ENCODE measurements around the gene ARMC9. TPM values are rescaled to one million over a fixed set of nuclear protein-coding genes. Genes with fewer than 3 reads are reported as not detected.

ARMC9 gene
- total RNA-seq, 2 donors from 2014 or later = 6.9 to 10.1 TPM

- DNase-seq (no peak), ATAC-seq (peak; percentile 25)
- Histone ChIP-seq H3K4me1 (peaks cover 5% of the 10 kb centered on the region), H3K4me3 (no peak overlapping the region), H3K9me3 (no peaks in the 10 kb centered on the region), H3K36me3 (replicated peaks in 1 of 2; ENCODE audit: insufficient read depth in 1 of 2, low read depth in 2 of 2) (no peaks in the 10 kb centered on the region), H3K27ac (no peak overlapping the region), H3K27me3 (no peaks in the 10 kb centered on the region)
- WGBS, 2 donors = 75 to 87% methylated on average over 21 to 26 of the region's 26 CpGs
- TF ChIP-seq CTCF (IDR thresholded peaks at IDR 0.05) (no peak), POLR2A (IDR thresholded peaks at IDR 0.05) (no peak)
- intact Hi-C loops (cut with DNase I) = loop anchor here (5.0 kb wide), 1 partner anchor 96 kb away; no protein-coding TSS in a partner anchor
Measured at GRCh38 chr2:231387904-231388724, 189.7 kb downstream of the ARMC9 start.

- no peak for DNase-seq
- Histone ChIP-seq H3K27me3 (no peaks in the 10 kb centered on the region), H3K36me3 (replicated peaks in 1 of 2; ENCODE audit: insufficient read depth in 1 of 2, low read depth in 2 of 2) (no peaks in the 10 kb centered on the region), H3K27ac (no peak overlapping the region), H3K4me1 (peaks cover 13% of the 10 kb centered on the region), H3K9me3 (no peaks in the 10 kb centered on the region), H3K4me3 (no peak overlapping the region)
- intact Hi-C loops (cut with DNase I) = loop anchor here (5.0 kb wide), 1 partner anchor 97 kb away; no protein-coding TSS in a partner anchor
- ATAC-seq = no peak
- no peak for TF ChIP-seq POLR2A (IDR thresholded peaks at IDR 0.05)
- no peak for TF ChIP-seq CTCF (IDR thresholded peaks at IDR 0.05)
- 88 to 90% methylated on average over 14 to 15 of the region's 15 CpGs for WGBS, 2 donors
Measured at GRCh38 chr2:231388725-231389346, 190.4 kb downstream of the ARMC9 start.

- DNase-seq = no peak
Measured at GRCh38 chr2:231390667-231391066, 192.2 kb downstream of the ARMC9 start.

GRCh38 chr2:231391981-231392380 is 193.6 kb downstream of the ARMC9 start:
- WGBS, 2 donors = 74 to 80% methylated on average over 4 to 7 of the region's 7 CpGs
- DNase-seq = no peak

More at GRCh38 chr2:231390667-231391066, 192.2 kb downstream of the ARMC9 start:
- no peaks in the 10 kb centered on the region for H3K36me3 ChIP-seq (replicated peaks in 1 of 2; ENCODE audit: insufficient read depth in 1 of 2, low read depth in 2 of 2)
- no peak overlapping the region for H3K4me3 ChIP-seq
- no peak overlapping the region for H3K27ac ChIP-seq
- H3K9me3 ChIP-seq = no peaks in the 10 kb centered on the region
- no peaks in the 10 kb centered on the region for H3K27me3 ChIP-seq
- ATAC-seq = no peak
- intact Hi-C loops (cut with DNase I) = loop anchor here (10.0 kb wide), 1 partner anchor 156 kb away; no protein-coding TSS in a partner anchor
- TF ChIP-seq CTCF (IDR thresholded peaks at IDR 0.05) (no peak), POLR2A (IDR thresholded peaks at IDR 0.05) (no peak)
- H3K4me1 ChIP-seq = peaks cover 25% of the 10 kb centered on the region
- 68 to 84% methylated on average over 8 of the region's 8 CpGs for WGBS, 2 donors

More at GRCh38 chr2:231391981-231392380, 193.6 kb downstream of the ARMC9 start:
- Histone ChIP-seq H3K4me1 (peaks cover 27% of the 10 kb centered on the region), H3K27me3 (no peaks in the 10 kb centered on the region), H3K4me3 (no peak overlapping the region), H3K36me3 (replicated peaks in 1 of 2; ENCODE audit: insufficient read depth in 1 of 2, low read depth in 2 of 2) (no peaks in the 10 kb centered on the region), H3K9me3 (no peaks in the 10 kb centered on the region), H3K27ac (no peak overlapping the region)
- intact Hi-C loops (cut with DNase I) = loop anchor here (10.0 kb wide), 1 partner anchor 157 kb away; no protein-coding TSS in a partner anchor
- ATAC-seq = no peak
- TF ChIP-seq POLR2A (IDR thresholded peaks at IDR 0.05) (no peak), CTCF (IDR thresholded peaks at IDR 0.05) (no peak)

Measured in body of pancreas (tissue), 4 donors.